ENCODE data around the gene SYVN1.

Gene SYVN1

DNA sequence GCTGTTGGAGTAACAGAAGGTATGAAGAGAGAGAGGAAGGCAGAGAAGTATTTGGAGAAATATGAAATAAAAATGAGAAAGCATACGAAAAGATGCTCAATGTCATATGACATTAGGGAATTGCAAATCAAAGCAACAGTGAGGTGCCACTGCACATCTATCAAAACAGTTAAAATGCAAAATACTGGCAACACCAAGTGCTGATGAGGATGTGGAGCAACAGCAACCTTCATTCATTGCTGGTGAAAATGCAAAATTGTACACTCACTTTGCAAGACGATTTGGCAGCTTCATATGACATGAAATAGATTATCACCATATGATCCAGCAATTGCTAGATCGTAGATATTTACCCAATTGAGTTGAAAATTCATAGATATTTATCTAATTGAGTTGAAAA lies 26.3 kb upstream of the SYVN1 start:
- no peak overlapping the region for H3K4me3 ChIP-seq (ENCODE audit: low read depth in 1 of 2, low read length in 2 of 2)
- no peaks in the 10 kb centered on the region for H3K79me2 ChIP-seq (ENCODE audit: insufficient read depth, low read length)
- TF ChIP-seq, protein P1, sequence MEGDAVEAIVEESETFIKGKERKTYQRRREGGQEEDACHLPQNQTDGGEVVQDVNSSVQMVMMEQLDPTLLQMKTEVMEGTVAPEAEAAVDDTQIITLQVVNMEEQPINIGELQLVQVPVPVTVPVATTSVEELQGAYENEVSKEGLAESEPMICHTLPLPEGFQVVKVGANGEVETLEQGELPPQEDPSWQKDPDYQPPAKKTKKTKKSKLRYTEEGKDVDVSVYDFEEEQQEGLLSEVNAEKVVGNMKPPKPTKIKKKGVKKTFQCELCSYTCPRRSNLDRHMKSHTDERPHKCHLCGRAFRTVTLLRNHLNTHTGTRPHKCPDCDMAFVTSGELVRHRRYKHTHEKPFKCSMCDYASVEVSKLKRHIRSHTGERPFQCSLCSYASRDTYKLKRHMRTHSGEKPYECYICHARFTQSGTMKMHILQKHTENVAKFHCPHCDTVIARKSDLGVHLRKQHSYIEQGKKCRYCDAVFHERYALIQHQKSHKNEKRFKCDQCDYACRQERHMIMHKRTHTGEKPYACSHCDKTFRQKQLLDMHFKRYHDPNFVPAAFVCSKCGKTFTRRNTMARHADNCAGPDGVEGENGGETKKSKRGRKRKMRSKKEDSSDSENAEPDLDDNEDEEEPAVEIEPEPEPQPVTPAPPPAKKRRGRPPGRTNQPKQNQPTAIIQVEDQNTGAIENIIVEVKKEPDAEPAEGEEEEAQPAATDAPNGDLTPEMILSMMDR (IDR thresholded peaks at IDR 0.05; ENCODE audit: borderline replicate concordance, extremely low read depth, low read length, poor library complexity, severe bottlenecking): no peak
- TF ChIP-seq EZH2 (IDR thresholded peaks at IDR 0.05; ENCODE audit: borderline replicate concordance, low read depth, low read length, severe bottlenecking): no peak
- H3K36me3 ChIP-seq (ENCODE audit: insufficient read depth, low read length): no peaks in the 10 kb centered on the region
- no peaks in the 10 kb centered on the region for H3K4me1 ChIP-seq (ENCODE audit: insufficient read depth, low read length)
- no peak overlapping the region for H3K9ac ChIP-seq (ENCODE audit: low read depth, low read length)
- no peak for ATAC-seq (ENCODE audit: insufficient read depth, low read depth)
- no peak for DNase-seq
- no peak overlapping the region for H3K4me2 ChIP-seq (ENCODE audit: insufficient read depth, low read length)
- peaks cover 6% of the 10 kb centered on the region for H3K27me3 ChIP-seq (ENCODE audit: insufficient read depth, low read length, poor library complexity)
- H4K20me1 ChIP-seq (ENCODE audit: insufficient read depth, low read length): no peaks in the 10 kb centered on the region
- no peak overlapping the region for H2AFZ ChIP-seq (ENCODE audit: low read depth, low read length)
- H3K9me3 ChIP-seq (ENCODE audit: insufficient read depth, low read length, severe bottlenecking): no peaks in the 10 kb centered on the region
- H3K27ac ChIP-seq (ENCODE audit: low read length): no peak overlapping the region

GRCh38 chr11:65159012-65159411 lies 24.7 kb upstream of the SYVN1 start:
- no peak for TF ChIP-seq EZH2 (IDR thresholded peaks at IDR 0.05; ENCODE audit: borderline replicate concordance, low read depth, low read length, severe bottlenecking)
- TF ChIP-seq, protein P1 (IDR thresholded peaks at IDR 0.05; ENCODE audit: borderline replicate concordance, extremely low read depth, low read length, poor library complexity, severe bottlenecking): no peak
- ATAC-seq (ENCODE audit: insufficient read depth, low read depth): no peak
- no peak overlapping the region for H3K4me2 ChIP-seq (ENCODE audit: insufficient read depth, low read length)

GRCh38 chr11:65157336-65157735 lies 23.0 kb upstream of the SYVN1 start:
- Histone ChIP-seq H3K4me1 (ENCODE audit: insufficient read depth, low read length) (no peaks in the 10 kb centered on the region), H3K36me3 (ENCODE audit: insufficient read depth, low read length) (no peaks in the 10 kb centered on the region), H3K27ac (ENCODE audit: low read length) (no peak overlapping the region), H3K79me2 (ENCODE audit: insufficient read depth, low read length) (no peaks in the 10 kb centered on the region), H4K20me1 (ENCODE audit: insufficient read depth, low read length) (no peaks in the 10 kb centered on the region), H3K9ac (ENCODE audit: low read depth, low read length) (no peak overlapping the region), H3K4me2 (ENCODE audit: insufficient read depth, low read length) (no peak overlapping the region), H3K27me3 (ENCODE audit: insufficient read depth, low read length, poor library complexity) (peaks cover 6% of the 10 kb centered on the region), H2AFZ (ENCODE audit: low read depth, low read length) (no peak overlapping the region), H3K4me3 (ENCODE audit: low read depth in 1 of 2, low read length in 2 of 2) (no peak overlapping the region), H3K9me3 (ENCODE audit: insufficient read depth, low read length, severe bottlenecking) (no peaks in the 10 kb centered on the region)
- DNase-seq: no peak
- ATAC-seq (ENCODE audit: insufficient read depth, low read depth): no peak
- no peak for TF ChIP-seq EZH2 (IDR thresholded peaks at IDR 0.05; ENCODE audit: borderline replicate concordance, low read depth, low read length, severe bottlenecking)
- TF ChIP-seq, protein P1 (IDR thresholded peaks at IDR 0.05; ENCODE audit: borderline replicate concordance, extremely low read depth, low read length, poor library complexity, severe bottlenecking): no peak

More at GRCh38 chr11:65159012-65159411, 24.7 kb upstream of the SYVN1 start:
- Histone ChIP-seq H3K4me1 (ENCODE audit: insufficient read depth, low read length) (no peaks in the 10 kb centered on the region), H3K9ac (ENCODE audit: low read depth, low read length) (no peak overlapping the region), H3K4me3 (ENCODE audit: low read depth in 1 of 2, low read length in 2 of 2) (no peak overlapping the region), H3K36me3 (ENCODE audit: insufficient read depth, low read length) (no peaks in the 10 kb centered on the region), H3K27me3 (ENCODE audit: insufficient read depth, low read length, poor library complexity) (peaks cover 6% of the 10 kb centered on the region), H3K79me2 (ENCODE audit: insufficient read depth, low read length) (no peaks in the 10 kb centered on the region), H3K27ac (ENCODE audit: low read length) (no peak overlapping the region), H2AFZ (ENCODE audit: low read depth, low read length) (no peak overlapping the region), H3K9me3 (ENCODE audit: insufficient read depth, low read length, severe bottlenecking) (no peaks in the 10 kb centered on the region), H4K20me1 (ENCODE audit: insufficient read depth, low read length) (no peaks in the 10 kb centered on the region)
- DNase-seq: no peak

DNA sequence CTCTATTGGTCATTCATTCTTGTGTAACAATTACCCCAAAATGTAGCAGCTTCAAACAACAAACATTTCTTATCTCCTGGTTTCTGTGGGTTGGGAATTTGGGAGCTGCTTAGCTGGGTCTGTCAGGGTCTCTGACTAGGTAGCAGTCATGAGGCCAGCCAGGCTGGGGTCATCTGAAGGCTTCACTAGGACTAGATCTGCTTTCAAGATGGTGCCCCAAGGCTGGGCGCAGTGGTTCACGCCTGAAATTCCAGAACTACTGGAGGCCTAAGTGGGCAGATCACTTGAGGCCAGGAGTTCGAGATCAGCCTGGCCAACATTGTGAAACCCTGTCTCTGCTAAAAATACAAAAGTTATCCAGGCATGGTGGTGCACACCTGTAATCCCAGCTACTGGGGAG lies 22.6 kb upstream of the SYVN1 start:
- no peak overlapping the region for H3K27ac ChIP-seq (ENCODE audit: low read length)
- ATAC-seq (ENCODE audit: insufficient read depth, low read depth): no peak

More for the DNA sequence above, 22.6 kb upstream of the SYVN1 start:
- peaks cover 6% of the 10 kb centered on the region for H3K27me3 ChIP-seq (ENCODE audit: insufficient read depth, low read length, poor library complexity)
- TF ChIP-seq, protein P1 (IDR thresholded peaks at IDR 0.05; ENCODE audit: borderline replicate concordance, extremely low read depth, low read length, poor library complexity, severe bottlenecking): no peak
- TF ChIP-seq EZH2 (IDR thresholded peaks at IDR 0.05; ENCODE audit: borderline replicate concordance, low read depth, low read length, severe bottlenecking): no peak
- no peak overlapping the region for H3K4me3 ChIP-seq (ENCODE audit: low read depth in 1 of 2, low read length in 2 of 2)
- no peaks in the 10 kb centered on the region for H3K9me3 ChIP-seq (ENCODE audit: insufficient read depth, low read length, severe bottlenecking)
- H3K9ac ChIP-seq (ENCODE audit: low read depth, low read length): no peak overlapping the region
- H2AFZ ChIP-seq (ENCODE audit: low read depth, low read length): no peak overlapping the region
- DNase-seq: no peak
- no peaks in the 10 kb centered on the region for H3K4me1 ChIP-seq (ENCODE audit: insufficient read depth, low read length)
- H4K20me1 ChIP-seq (ENCODE audit: insufficient read depth, low read length): no peaks in the 10 kb centered on the region
- H3K79me2 ChIP-seq (ENCODE audit: insufficient read depth, low read length): no peaks in the 10 kb centered on the region
- H3K4me2 ChIP-seq (ENCODE audit: insufficient read depth, low read length): no peak overlapping the region
- no peaks in the 10 kb centered on the region for H3K36me3 ChIP-seq (ENCODE audit: insufficient read depth, low read length)
